GM18508 (cell line): Measurements from ENCODE around the gene KRTAP21-2.
"Not testable (repeated sequence)": the region's sequence is repeated elsewhere in the genome, so short reads cannot be mapped to it uniquely, and the experiment has no call there.

Experiments used
- ATAC-seq: cut with Tn5 transposase; IDR thresholded peaks from one replicate; pipeline ENCODE4 v1.9.1; 2021; ENCODE audit warnings: moderate number of reproducible peaks; ENCODE audit not compliant: insufficient read depth, unreplicated experiment

Gene KRTAP21-2

GRCh38 chr21:30747159-30747558 lies at the start of gene KRTAP21-2:
KRTAP21-2 (minus strand) TSS chr21:30747259; CDS start chr21:30747202, 57 bp downstream.
- no peak for ATAC-seq

- no peak for ATAC-seq
Observed at GRCh38 chr21:30793581-30794314, 46.7 kb upstream of the KRTAP21-2 start.

- no peak for ATAC-seq
Observed at GRCh38 chr21:30779249-30779648, 32.2 kb upstream of the KRTAP21-2 start.

GRCh38 chr21:30769724-30770431 lies 22.8 kb upstream of the KRTAP21-2 start:
- no peak for ATAC-seq

- no peak for ATAC-seq
Observed at GRCh38 chr21:30760776-30761175, 13.7 kb upstream of the KRTAP21-2 start.

- no peak for ATAC-seq
Observed at GRCh38 chr21:30758306-30758705, 11.2 kb upstream of the KRTAP21-2 start.

- ATAC-seq, result not testable (repeated sequence)
Observed at GRCh38 chr21:30755328-30755727, 8.3 kb upstream of the KRTAP21-2 start, which contains the start of gene KRTAP21-1. KRTAP21-1 (minus strand) TSS chr21:30755428; CDS start chr21:30755378, 50 bp downstream.

GRCh38 chr21:30740462-30740861 lies 6.6 kb downstream of the KRTAP21-2 start:
- no peak for ATAC-seq

- no peak for ATAC-seq
Observed at GRCh38 chr21:30733026-30733425, 14.0 kb downstream of the KRTAP21-2 start.

- no peak for ATAC-seq
Observed at GRCh38 chr21:30726726-30727125, 20.3 kb downstream of the KRTAP21-2 start.

GRCh38 chr21:30719401-30719800 lies 27.7 kb downstream of the KRTAP21-2 start:
- ATAC-seq, result no peak

- peak; percentile 45 for ATAC-seq
Observed at GRCh38 chr21:30718239-30718909, 28.7 kb downstream of the KRTAP21-2 start, which contains the start of gene KRTAP21-3. KRTAP21-3 (minus strand) TSS chr21:30718777; CDS start chr21:30718759, 18 bp downstream.

GRCh38 chr21:30717105-30717504 lies 30.0 kb downstream of the KRTAP21-2 start:
- ATAC-seq, result no peak

GRCh38 chr21:30714946-30715345 lies 32.1 kb downstream of the KRTAP21-2 start:
- ATAC-seq, result no peak

- ATAC-seq, result no peak
Observed at GRCh38 chr21:30714456-30714855, 32.6 kb downstream of the KRTAP21-2 start.

- no peak for ATAC-seq
Observed at GRCh38 chr21:30713766-30714165, 33.3 kb downstream of the KRTAP21-2 start.

GRCh38 chr21:30710499-30710898 lies 36.6 kb downstream of the KRTAP21-2 start:
- ATAC-seq, result no peak

GRCh38 chr21:30707409-30707808 lies 39.6 kb downstream of the KRTAP21-2 start:
- ATAC-seq, result no peak
